HepG2 (cell line): Measurements from ENCODE around the gene TRIM5. TPM values are rescaled to one million over a fixed set of nuclear protein-coding genes. Genes with fewer than 3 reads are reported as not detected.

Source experiments
- AGO1 ChIP-seq: fragments of 200-400 bp; formaldehyde crosslinking; IDR thresholded peaks from 2 replicates; pipeline ENCODE4 v1.6.1; 2017; ENCODE audit warnings: mild to moderate bottlenecking, low read depth, low read length, moderate library complexity; ENCODE audit not compliant: poor library complexity, severe bottlenecking
- CBFB ChIP-seq: sonication (generic); formaldehyde crosslinking; IDR thresholded peaks from 2 replicates; pipeline ENCODE4 v1.4.0; 2020; ENCODE audit warnings: missing genetic modification reagents
- CHD2 ChIP-seq: IDR thresholded peaks from 2 replicates; pipeline ENCODE4 v1.6.1; 2011; ENCODE audit warnings: low read depth, low read length, improper control_type of control experiment
- FOXJ3 ChIP-seq: sonication (generic); formaldehyde crosslinking; IDR thresholded peaks from 2 replicates; pipeline ENCODE4 v1.4.0; 2020; ENCODE audit warnings: missing genetic modification reagents, mild to moderate bottlenecking, borderline replicate concordance
- JDP2 ChIP-seq: sonication (generic); formaldehyde crosslinking; IDR thresholded peaks from 2 replicates; pipeline ENCODE4 v1.8.1; 2022; ENCODE audit warnings: missing genetic modification reagents, borderline replicate concordance
- KDM2A ChIP-seq: sonication (generic); formaldehyde crosslinking; IDR thresholded peaks from 2 replicates; pipeline ENCODE4 v1.4.0; 2020; ENCODE audit warnings: low read depth, missing genetic modification reagents, borderline replicate concordance
- NFE2 ChIP-seq: sonication (generic); formaldehyde crosslinking; IDR thresholded peaks from 2 replicates; pipeline ENCODE4 v1.4.0; 2020; ENCODE audit warnings: missing genetic modification reagents
- NFYB ChIP-seq: sonication (generic); formaldehyde crosslinking; IDR thresholded peaks from 2 replicates; pipeline ENCODE4 v1.4.0; 2020; ENCODE audit warnings: missing genetic modification reagents
- PHF8 ChIP-seq: sonication (generic); formaldehyde crosslinking; IDR thresholded peaks from 2 replicates; pipeline ENCODE4 v1.5.0; 2020; ENCODE audit warnings: missing genetic modification reagents
- ZBTB7B ChIP-seq: sonication (generic); formaldehyde crosslinking; IDR thresholded peaks from 2 replicates; pipeline ENCODE4 v1.4.0; 2020; ENCODE audit warnings: missing genetic modification reagents
- ZFP90 ChIP-seq: sonication (generic); formaldehyde crosslinking; IDR thresholded peaks from 2 replicates; pipeline ENCODE4 v1.8.0; 2022; ENCODE audit warnings: missing genetic modification reagents, mild to moderate bottlenecking, inconsistent platforms, borderline replicate concordance
- ZNF253 ChIP-seq: sonication (generic); formaldehyde crosslinking; IDR thresholded peaks from 2 replicates; pipeline ENCODE4 v1.8.0; 2022; ENCODE audit warnings: mild to moderate bottlenecking, missing genetic modification reagents, borderline replicate concordance
- ZNF510 ChIP-seq: sonication (generic); formaldehyde crosslinking; IDR thresholded peaks from 2 replicates; pipeline ENCODE4 v1.4.0; 2020; ENCODE audit warnings: low read depth, mild to moderate bottlenecking, missing genetic modification reagents
- ZNF841 ChIP-seq: sonication (generic); formaldehyde crosslinking; IDR thresholded peaks from 2 replicates; pipeline ENCODE4 v1.8.1; 2023; ENCODE audit warnings: missing genetic modification reagents, borderline replicate concordance
- polyA plus RNA-seq, 8 experiments: library from polyadenylated mRNA; depleted of rRNA in 3 of 8; stranded (reverse) in 7 of 8; unstranded in 1 of 8; fragments of >200 nt; fragmentation: Illumina TruSeq in 4 of 8; extraction: Trizol in 4 of 8; gene quantifications; 2 replicates each; pipeline versions ENCODE4 v1.2.1 to v1.2.3, GENCODE V29; 2011 to 2016; ENCODE audit warnings: low read depth in 4 of 8, missing spikeins in 1 of 8, mixed read lengths in 1 of 8; ENCODE audit not compliant: insufficient read depth in 1 of 8
- total RNA-seq, 5 experiments: library from RNA; depleted of rRNA; stranded (reverse); fragments of >200 nt; fragmentation: Illumina TruSeq; extraction: Trizol; gene quantifications; 2 replicates each; pipeline ENCODE4 v1.2.3, GENCODE V29; 2016; ENCODE audit warnings: low read depth in 1 of 5
- TF ChIP-seq, protein P1 (sequence below): sonication (generic); formaldehyde crosslinking; IDR thresholded peaks from 2 replicates; pipeline ENCODE4 v1.4.0; 2020; ENCODE audit warnings: mild to moderate bottlenecking, missing genetic modification reagents
- TF ChIP-seq, protein P2 (sequence below): sonication (generic); formaldehyde crosslinking; IDR thresholded peaks from 2 replicates; pipeline ENCODE4 v1.5.1; 2020; ENCODE audit warnings: missing genetic modification reagents, mild to moderate bottlenecking, borderline replicate concordance
- TF ChIP-seq, protein P3 (sequence below): sonication (generic); formaldehyde crosslinking; IDR thresholded peaks from 2 replicates; pipeline ENCODE4; 2020; ENCODE audit warnings: missing genetic modification reagents, mild to moderate bottlenecking, borderline replicate concordance
- TF ChIP-seq, protein P4 (sequence below): sonication (generic); formaldehyde crosslinking; IDR thresholded peaks from 2 replicates; pipeline ENCODE4 v1.5.0; 2020; ENCODE audit warnings: missing genetic modification reagents
- TF ChIP-seq, protein P5 (sequence below): sonication (generic); formaldehyde crosslinking; conservative IDR thresholded peaks from 2 replicates; pipeline ENCODE4 v1.8.0; 2022; ENCODE audit warnings: mild to moderate bottlenecking, moderate library complexity, missing genetic modification reagents

TRIM5 gene
- total and polyA plus RNA-seq, 2 of the 13 experiments (the other 11 are each of a cell fraction or from before 2014, with no cell fraction given), result 7.8 to 13.1 TPM

DNA sequence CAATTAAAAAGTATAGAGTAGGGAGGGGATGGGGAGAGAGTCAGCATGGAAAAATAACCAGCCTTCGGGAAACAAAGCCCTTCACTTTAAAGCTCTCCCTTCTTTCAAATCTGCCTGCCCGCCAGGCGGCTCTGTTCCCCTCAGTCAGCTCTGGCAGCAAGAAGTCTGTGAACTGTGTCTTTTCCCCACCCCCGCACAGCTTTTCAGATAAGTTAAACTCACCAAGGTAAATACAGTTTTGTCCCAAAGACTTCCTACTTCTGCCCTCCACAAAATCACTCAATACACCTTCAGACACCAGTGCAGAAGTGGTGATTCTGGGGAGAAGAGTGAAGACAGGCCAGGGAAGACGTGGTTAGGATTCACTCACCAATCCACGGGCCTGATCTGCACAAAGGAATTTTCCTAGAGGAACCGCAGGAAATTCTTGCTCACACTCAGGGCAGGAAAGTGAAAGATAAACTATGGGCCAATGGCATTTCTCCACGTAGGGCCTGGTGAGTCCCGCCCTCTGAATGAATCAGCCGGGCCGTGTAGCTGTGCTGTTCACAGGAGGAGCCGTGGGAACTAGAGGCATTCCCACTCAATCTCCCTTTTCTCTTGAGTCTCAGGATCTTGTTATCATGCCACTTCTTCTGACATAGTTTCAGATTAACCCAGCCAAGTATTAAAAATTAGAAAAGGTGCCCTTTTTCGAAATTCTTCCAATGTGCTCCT, at the start of gene TRIM5 (continued):
- TF ChIP-seq KDM2A (CRISPR knock-in tag), result no peak; the same call in 1 of the 2 replicates
- TF ChIP-seq, protein P1, sequence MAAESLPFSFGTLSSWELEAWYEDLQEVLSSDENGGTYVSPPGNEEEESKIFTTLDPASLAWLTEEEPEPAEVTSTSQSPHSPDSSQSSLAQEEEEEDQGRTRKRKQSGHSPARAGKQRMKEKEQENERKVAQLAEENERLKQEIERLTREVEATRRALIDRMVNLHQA (CRISPR knock-in tag), result no peak
- TF ChIP-seq CHD2, result no peak
- TF ChIP-seq, protein P2, sequence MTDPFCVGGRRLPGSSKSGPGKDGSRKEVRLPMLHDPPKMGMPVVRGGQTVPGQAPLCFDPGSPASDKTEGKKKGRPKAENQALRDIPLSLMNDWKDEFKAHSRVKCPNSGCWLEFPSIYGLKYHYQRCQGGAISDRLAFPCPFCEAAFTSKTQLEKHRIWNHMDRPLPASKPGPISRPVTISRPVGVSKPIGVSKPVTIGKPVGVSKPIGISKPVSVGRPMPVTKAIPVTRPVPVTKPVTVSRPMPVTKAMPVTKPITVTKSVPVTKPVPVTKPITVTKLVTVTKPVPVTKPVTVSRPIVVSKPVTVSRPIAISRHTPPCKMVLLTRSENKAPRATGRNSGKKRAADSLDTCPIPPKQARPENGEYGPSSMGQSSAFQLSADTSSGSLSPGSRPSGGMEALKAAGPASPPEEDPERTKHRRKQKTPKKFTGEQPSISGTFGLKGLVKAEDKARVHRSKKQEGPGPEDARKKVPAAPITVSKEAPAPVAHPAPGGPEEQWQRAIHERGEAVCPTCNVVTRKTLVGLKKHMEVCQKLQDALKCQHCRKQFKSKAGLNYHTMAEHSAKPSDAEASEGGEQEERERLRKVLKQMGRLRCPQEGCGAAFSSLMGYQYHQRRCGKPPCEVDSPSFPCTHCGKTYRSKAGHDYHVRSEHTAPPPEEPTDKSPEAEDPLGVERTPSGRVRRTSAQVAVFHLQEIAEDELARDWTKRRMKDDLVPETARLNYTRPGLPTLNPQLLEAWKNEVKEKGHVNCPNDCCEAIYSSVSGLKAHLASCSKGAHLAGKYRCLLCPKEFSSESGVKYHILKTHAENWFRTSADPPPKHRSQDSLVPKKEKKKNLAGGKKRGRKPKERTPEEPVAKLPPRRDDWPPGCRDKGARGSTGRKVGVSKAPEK, result no peak
- TF ChIP-seq AGO1, result no peak
- no peak for TF ChIP-seq ZBTB7B (CRISPR knock-in tag)
- TF ChIP-seq, protein P3, sequence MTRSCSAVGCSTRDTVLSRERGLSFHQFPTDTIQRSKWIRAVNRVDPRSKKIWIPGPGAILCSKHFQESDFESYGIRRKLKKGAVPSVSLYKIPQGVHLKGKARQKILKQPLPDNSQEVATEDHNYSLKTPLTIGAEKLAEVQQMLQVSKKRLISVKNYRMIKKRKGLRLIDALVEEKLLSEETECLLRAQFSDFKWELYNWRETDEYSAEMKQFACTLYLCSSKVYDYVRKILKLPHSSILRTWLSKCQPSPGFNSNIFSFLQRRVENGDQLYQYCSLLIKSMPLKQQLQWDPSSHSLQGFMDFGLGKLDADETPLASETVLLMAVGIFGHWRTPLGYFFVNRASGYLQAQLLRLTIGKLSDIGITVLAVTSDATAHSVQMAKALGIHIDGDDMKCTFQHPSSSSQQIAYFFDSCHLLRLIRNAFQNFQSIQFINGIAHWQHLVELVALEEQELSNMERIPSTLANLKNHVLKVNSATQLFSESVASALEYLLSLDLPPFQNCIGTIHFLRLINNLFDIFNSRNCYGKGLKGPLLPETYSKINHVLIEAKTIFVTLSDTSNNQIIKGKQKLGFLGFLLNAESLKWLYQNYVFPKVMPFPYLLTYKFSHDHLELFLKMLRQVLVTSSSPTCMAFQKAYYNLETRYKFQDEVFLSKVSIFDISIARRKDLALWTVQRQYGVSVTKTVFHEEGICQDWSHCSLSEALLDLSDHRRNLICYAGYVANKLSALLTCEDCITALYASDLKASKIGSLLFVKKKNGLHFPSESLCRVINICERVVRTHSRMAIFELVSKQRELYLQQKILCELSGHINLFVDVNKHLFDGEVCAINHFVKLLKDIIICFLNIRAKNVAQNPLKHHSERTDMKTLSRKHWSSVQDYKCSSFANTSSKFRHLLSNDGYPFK, result no peak
- TF ChIP-seq FOXJ3, result no peak
- TF ChIP-seq, protein P4, sequence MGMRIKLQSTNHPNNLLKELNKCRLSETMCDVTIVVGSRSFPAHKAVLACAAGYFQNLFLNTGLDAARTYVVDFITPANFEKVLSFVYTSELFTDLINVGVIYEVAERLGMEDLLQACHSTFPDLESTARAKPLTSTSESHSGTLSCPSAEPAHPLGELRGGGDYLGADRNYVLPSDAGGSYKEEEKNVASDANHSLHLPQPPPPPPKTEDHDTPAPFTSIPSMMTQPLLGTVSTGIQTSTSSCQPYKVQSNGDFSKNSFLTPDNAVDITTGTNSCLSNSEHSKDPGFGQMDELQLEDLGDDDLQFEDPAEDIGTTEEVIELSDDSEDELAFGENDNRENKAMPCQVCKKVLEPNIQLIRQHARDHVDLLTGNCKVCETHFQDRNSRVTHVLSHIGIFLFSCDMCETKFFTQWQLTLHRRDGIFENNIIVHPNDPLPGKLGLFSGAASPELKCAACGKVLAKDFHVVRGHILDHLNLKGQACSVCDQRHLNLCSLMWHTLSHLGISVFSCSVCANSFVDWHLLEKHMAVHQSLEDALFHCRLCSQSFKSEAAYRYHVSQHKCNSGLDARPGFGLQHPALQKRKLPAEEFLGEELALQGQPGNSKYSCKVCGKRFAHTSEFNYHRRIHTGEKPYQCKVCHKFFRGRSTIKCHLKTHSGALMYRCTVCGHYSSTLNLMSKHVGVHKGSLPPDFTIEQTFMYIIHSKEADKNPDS (CRISPR knock-in tag), result no peak
- TF ChIP-seq JDP2 (CRISPR knock-in tag), result no peak
- TF ChIP-seq PHF8 (CRISPR knock-in tag), result peak; percentile 82
- TF ChIP-seq NFE2 (CRISPR knock-in tag), result no peak
- TF ChIP-seq CBFB (CRISPR knock-in tag), result 0 out of 2 replicates have a peak, but pooled peaks have one; percentile 15
- TF ChIP-seq ZNF253 (CRISPR knock-in tag), result no peak
- peak; percentile 71 for TF ChIP-seq NFYB (CRISPR knock-in tag)
- TF ChIP-seq ZNF841 (CRISPR knock-in tag), result no peak
- TF ChIP-seq, protein P5, sequence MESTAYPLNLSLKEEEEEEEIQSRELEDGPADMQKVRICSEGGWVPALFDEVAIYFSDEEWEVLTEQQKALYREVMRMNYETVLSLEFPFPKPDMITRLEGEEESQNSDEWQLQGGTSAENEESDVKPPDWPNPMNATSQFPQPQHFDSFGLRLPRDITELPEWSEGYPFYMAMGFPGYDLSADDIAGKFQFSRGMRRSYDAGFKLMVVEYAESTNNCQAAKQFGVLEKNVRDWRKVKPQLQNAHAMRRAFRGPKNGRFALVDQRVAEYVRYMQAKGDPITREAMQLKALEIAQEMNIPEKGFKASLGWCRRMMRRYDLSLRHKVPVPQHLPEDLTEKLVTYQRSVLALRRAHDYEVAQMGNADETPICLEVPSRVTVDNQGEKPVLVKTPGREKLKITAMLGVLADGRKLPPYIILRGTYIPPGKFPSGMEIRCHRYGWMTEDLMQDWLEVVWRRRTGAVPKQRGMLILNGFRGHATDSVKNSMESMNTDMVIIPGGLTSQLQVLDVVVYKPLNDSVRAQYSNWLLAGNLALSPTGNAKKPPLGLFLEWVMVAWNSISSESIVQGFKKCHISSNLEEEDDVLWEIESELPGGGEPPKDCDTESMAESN (CRISPR knock-in tag), result 0 out of 2 replicates have a peak, but pooled peaks have one; percentile 29
- no peak for TF ChIP-seq ZFP90 (CRISPR knock-in tag)
- no peak for TF ChIP-seq ZNF510
